HG03457 (cell line): ENCODE data around the gene CYP4F2.
"Not testable (repeated sequence)": the region's sequence is repeated elsewhere in the genome, so short reads cannot be mapped to it uniquely, and the experiment has no call there.

Experiments used
- ATAC-seq: cut with Tn5 transposase; IDR thresholded peaks from one replicate; pipeline ENCODE4 v1.9.1; 2021; ENCODE audit warnings: moderate number of reproducible peaks; ENCODE audit not compliant: unreplicated experiment

Gene CYP4F2

DNA sequence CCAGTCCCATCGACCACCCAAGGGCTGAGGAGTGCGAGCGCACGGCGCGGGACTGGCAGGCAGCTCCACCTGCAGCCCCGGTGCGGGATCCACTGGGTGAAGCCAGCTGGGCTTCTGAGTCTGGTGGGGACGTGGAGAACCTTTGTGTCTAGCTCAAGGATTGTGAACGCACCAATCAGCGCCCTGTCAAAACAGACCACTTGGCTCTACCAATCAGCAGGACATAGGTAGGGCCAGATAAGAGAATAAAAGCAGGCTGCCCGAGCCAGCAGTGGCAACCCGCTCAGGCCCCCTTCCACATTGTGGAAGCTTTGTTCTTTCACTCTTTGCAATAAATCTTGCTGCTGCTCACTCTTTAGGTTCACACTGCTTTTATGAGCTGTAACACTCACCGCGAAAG, 2.2 kb upstream of the CYP4F2 start:
- not testable (repeated sequence) for ATAC-seq

GRCh38 chr19:15899561-15899960, 1.7 kb upstream of the CYP4F2 start:
- not testable (repeated sequence) for ATAC-seq

DNA sequence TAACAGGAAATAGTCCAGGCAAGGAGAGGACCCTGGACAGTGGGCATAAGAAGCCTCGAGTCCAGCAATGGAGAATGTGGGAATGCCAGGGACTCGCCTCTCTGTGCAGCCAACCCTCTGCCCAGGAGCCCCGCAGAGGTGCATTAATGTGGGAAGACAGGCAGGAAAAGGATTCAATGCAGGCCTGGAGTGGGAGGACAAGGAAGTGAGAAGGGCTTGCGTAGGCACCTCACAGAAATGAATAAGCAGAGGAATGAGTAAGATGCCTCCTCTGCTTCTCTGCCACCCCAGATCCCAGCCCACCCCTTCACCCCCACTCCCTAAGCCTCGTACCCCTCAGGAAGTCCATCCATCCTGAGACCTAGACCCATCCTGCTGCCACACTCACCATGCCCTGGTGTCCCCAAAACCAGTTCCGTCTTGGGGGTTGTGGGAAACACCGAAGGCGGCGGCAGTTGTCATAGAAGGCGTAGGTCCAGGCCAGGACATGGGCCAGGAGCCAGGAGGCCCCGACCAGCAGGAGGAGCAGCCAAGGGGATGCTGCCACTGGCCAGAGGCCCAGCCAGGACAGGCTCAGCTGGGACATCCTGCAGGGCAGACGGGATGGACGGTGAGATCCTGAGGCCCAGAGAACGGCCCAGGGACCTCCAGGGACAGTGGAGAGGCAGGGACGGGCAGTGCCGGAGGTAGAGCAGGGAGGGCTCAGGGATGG, 692 bp downstream of the CYP4F2 start:
- no peak for ATAC-seq

GRCh38 chr19:15895876-15896430, 1.9 kb downstream of the CYP4F2 start:
- no peak for ATAC-seq

DNA sequence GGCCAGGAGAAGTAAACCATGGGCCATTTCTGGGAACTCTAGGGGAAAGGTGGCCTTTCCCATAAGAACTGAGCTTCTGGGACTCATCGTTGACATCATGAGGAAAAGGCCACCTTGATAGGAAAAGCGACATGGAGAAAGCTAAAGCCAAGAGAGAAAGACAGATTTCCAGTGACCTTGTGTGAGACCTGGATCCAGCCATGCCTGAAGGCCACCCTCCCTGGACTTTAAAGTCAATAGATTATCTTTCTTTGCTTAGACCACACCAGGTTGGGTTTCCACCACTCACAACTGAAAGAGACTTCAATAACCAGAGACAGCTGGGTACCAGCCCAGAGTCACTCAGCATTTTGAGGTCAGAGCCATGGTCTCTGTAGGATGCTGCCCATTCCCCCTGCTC, 3.5 kb downstream of the CYP4F2 start:
- ATAC-seq: no peak

- no peak for ATAC-seq
Observed at GRCh38 chr19:15893477-15893876, 4.4 kb downstream of the CYP4F2 start.

GRCh38 chr19:15892012-15892411, 5.9 kb downstream of the CYP4F2 start:
- no peak for ATAC-seq

DNA sequence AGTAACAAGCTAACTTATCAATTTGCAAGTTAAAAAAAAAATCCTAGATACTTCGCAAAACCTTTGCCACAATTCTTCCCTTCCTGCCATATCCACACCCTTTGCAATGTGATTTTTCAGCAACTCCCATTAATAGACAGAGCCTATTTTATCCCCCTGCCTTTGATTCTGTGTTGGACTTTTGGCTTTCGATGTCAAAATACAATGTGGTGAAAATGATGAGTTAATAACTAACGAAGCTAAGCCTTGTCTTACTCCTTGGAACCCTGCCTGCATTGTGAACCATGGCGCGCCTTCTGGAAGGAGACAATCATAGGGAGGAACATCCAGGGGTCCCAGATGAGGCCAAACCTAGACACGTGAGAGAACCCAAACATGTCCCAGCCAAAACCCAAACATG, 6.4 kb downstream of the CYP4F2 start:
- ATAC-seq: no peak

GRCh38 chr19:15889339-15889738, 8.5 kb downstream of the CYP4F2 start:
- ATAC-seq: not testable (repeated sequence)

GRCh38 chr19:15885919-15886318, 12.0 kb downstream of the CYP4F2 start:
- ATAC-seq: no peak

DNA sequence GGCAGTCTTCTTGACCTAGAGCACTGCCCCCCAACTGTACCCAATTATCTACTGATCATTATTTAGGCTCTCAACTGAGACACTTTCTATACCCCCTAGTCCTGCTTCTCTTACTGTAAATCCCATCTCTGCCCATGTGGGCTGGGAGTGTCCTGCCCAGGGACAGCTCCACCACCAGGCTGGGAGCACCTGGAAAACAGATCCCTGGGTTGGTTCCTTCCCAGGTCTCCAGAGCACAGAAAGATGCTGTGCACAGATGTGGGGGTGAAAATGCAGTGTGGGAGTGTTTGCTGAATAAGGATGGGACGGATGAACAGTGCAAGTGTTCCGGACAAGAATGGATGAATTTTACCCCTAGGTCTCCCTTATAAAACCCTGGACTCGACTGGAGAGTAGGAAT, 12.7 kb downstream of the CYP4F2 start:
- no peak for ATAC-seq

DNA sequence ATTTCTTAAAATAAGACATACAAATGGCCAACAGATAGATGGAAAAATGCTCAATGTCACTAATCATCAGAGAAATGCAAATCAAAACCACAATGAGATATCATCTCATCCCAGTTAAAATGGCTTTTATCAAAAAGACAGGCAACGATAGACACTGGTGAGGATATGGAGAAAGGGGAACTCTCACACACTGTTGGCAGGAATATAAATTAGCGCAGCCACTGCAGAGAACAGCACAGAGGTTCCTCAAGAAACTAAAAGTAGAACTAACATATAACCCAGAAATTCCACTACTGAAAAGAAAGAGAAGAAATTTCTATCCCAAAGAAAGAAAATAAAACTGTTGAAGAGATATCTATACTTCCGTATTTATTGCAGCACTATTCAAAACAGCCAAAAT, 14.5 kb downstream of the CYP4F2 start:
- ATAC-seq: not testable (repeated sequence)

DNA sequence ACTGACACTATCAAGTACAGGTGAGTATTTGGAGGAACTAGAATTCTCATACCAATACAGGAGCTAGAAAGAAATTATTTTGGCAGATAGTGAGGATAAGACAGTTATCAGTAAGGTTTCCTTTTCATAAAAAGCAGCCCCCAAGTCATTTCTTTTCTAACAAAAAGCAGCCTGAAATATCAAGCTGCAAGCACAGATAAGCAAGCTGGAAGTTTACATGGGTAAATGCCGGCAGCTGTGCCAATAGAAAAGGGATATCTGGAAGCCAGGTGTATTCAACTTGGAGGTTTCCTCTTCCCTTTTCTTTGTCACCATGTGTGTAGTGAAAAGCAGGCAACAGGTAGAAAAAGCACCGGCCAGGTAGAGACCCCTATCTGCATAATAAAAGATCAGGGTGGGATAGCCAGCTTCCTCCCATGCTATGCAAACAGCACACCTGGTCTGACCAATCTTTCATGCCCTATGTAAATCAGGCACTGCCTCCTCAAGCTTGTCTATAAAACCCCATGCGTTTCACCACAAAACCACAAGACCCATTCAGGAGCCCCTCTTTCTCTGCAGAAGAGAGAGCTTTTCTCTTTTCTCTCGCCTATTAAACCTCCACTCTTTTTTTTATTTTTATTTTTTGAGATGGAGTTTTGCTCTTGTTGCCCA, 22.9 kb downstream of the CYP4F2 start:
- ATAC-seq: no peak

DNA sequence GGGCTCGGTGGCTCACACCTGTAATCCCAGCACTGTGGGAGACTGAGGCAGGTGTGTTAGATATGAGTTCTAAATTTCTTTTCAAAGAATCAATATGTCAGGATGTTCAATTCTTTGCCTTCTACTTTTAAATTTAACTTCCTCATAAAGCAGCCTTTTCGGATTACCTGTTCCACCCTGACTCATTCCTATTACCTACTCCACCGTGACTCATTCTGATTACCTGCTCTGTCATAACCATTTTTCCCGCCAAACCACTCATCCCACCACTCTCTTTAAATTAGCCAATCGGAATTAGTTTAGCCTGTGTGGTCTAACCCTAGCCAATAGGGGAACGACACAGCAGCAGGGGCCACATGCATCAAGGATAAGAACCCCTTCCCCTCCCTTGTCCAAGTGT, 24.1 kb downstream of the CYP4F2 start:
- not testable (repeated sequence) for ATAC-seq

DNA sequence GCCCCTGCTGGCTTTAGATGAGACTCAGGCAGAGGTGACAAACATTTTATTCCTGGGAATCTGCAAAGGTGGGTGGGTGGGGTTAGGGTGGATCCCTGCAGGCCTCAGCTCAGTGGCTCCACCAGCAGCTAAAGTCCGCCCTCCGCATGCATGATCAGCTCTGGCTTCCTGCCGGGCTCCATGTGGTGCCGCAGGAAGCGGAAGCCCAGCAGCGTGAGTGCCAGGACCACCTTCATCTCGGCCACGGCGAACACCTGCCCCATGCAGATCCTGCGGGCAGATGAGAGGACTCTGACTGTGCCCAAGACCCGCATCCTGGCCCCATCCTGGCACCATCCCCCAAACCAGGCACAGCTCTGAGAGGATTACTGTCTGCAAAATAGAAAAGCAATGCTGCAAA, 26.3 kb downstream of the CYP4F2 start:
- ATAC-seq: no peak

DNA sequence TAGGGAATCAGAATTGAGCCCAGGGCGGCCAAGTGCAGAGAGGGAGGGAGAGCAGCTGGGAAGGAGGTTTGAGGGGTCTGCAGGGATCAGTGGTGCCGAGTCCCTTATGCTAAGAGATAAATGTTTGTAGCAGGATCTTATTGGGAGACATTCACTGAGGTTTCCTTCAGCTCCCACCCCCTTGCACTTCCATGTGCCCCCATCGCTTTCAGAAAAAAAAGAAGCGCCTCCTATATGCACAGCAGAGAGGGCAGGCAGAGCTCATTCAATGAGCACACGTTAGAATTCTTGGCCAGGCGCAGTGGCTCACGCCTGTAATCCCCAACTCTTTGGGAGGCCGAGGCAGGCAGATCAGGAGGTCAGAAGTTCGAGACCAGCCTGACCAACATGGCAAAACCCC, 28.0 kb downstream of the CYP4F2 start:
- ATAC-seq: no peak

GRCh38 chr19:15869109-15869555, 28.7 kb downstream of the CYP4F2 start:
- no peak for ATAC-seq

DNA sequence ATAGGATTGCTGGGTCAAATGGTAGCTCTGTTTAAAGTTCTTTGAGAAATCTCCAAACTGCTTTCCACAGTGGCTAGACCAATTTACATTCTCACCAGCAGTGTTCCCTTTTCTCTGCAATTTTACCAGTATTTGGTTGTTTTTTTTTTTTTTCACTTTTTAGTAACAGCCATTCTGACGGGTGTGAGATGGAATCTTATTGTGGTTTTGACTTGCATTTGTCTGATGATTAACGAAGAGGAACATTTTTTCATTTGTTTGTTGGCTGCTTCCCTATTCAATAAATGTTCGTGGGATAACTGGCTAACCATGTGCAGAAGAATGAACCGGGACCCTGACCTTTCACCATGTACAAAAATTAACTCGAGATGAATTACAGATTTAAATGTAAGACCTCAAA, 31.2 kb downstream of the CYP4F2 start:
- ATAC-seq: no peak

DNA sequence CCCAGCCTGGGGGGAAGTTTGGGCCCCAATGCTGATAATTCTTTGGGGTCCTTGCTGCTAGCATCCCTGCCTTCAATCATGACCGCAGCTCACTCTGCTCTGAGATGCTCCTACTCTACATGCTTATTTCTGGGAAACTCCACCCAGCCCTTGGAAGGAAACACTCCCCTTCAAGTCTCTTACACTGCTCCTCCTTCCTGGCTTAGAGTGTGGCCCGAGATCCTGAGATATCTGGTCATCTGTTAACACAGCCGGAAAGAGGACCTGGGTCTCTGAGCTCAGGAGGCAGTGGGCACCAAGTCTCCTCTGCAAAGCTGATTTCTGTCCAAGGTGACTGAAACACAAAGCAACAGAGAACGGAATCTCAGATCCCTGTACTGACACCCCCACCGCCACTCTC, 33.0 kb downstream of the CYP4F2 start:
- no peak for ATAC-seq

GRCh38 chr19:15863272-15863671, 34.6 kb downstream of the CYP4F2 start:
- no peak for ATAC-seq

GRCh38 chr19:15862444-15862843, 35.4 kb downstream of the CYP4F2 start:
- ATAC-seq: no peak

GRCh38 chr19:15860522-15860921, 37.4 kb downstream of the CYP4F2 start:
- ATAC-seq: no peak
